Inflammatory macrophage treated with lipopolysaccharide for 1 hour (primary cell): ENCODE measurements around the gene C8G.

Experiments
- DNase-seq, 2 donors: peaks; one replicate each; pipeline ENCODE4 v3.0.0-alpha.2; 2020 to 2022

Gene C8G

DNA sequence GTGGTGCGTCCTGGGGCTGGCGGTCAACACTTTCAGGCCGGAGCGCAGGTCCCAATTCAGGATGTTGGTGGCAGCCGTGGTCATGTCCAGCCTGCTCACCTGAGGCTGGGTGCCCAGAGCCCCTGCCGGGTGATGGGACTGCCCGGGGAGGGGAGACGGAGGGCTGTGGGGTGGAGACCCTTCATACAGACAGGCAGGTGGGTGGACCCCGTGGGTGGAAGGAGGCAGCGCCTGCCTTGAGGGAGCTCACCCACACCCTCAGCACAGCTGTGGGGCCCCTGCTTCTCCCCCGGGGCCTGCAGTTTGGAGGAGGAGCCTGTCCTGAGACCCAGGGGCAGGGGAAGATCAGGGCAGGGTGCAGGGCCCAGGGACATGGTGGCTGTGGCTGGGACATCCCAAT is 25.3 kb downstream of the C8G start:
- DNase-seq = no peak

DNA sequence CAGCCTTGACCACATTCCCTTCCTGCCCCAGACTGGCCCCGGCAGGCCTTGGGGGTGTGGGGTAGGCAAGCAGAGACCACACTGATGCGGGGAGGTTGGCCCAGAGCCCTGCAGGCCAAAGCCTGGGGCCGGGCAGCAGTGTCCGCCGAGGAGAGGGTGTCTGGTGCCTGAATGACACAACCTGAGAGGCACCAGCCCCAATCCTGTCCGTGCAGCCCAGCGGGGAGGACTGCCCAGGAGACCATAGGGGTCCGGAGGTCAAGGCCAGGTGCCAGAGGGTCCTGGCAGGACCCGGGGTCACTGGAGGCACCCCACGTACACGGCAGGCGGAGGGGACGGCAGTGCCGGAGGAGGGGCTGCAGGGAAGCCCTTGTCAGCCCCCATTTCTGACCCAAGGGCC is 26.7 kb downstream of the C8G start:
- DNase-seq = no peak

DNA sequence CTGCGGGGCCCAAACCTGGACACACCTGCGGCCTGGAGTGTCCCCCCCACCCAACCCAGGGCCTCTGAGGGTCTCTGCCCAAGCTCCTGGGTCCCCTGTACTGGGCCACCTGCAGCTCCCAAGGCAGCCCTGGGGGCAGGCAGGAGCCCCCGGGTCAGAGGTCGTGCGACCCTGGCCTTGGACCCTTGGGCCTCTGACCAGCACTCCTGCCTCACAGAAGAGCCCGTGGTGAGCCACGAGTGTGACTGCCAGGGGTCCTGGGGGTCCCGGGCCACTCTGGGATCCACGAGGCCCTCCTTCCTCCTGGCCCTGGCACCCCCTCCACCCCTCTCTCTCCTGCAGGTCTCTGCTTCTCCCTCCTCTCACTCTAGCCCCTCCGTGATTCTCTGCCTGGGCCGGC is 27.3 kb downstream of the C8G start:
- no peak for DNase-seq

DNA sequence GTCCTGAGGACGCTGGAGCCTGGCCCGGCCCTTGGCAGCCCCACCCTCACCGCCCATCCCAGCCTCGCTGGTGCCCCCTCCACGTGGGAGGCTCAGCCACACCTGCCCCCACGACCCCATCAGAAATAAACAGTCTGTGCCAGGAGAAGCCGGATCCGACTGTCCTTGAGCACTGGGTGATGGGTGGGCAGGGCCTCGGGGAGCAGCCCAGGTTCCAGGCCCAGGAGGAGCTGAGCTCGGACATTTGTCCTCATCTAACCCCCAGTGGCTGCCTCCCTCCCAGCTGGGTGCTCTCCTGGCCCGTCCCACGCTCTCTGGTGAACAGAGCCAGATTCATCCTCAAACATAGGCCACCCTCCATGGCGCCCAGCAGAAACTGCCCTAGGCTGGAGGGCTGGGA is 27.7 kb downstream of the C8G start:
- no peak for DNase-seq

DNA sequence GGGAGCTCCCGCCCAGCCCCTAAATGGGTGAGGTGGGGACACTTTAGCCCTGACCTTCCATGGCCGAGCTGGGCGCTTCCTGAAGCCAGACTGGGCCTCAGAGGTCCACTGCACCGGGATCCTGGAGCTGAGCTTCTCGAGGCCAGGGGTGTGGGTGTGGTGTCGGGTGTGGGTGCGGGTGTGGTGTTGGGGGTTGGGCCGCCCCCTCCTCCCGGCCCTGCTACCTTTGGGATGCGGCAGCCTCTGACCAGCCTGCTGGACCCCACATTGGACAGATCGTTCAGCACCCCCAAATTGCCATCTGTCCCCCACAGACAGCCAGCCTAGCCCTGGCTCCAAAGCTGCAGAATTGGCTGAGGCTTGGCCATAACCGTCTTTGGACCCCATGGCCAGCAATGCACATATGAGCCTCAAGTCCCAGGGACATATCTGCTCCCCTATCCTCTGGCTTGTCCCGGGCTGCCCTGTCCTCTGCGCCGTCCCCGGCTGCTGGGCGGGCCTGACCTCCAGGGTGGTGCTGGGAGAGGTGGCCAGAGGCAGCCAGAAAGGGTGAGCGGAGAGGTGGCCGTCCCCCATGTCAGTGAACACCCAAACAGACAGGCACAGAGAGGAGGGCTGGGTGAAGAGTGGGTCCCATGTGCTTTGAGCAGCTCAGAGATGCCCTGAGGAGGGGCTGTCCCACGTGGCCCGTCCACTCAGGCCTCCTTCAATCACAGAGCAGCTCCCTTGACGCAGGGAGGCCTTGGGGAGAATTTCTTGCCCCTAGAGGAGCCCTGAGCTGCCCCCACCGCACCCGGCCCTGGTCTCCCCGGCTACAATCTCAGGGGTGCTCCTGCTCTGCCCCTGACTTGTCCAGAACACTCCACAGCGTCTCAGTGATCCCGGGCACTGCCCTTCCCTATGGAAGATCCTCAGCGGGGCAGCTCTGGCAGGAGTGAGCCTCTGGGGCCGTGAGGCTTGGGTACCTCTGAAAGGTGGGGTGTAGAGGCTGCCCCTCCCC is 28.9 kb downstream of the C8G start:
- no peak for DNase-seq

DNA sequence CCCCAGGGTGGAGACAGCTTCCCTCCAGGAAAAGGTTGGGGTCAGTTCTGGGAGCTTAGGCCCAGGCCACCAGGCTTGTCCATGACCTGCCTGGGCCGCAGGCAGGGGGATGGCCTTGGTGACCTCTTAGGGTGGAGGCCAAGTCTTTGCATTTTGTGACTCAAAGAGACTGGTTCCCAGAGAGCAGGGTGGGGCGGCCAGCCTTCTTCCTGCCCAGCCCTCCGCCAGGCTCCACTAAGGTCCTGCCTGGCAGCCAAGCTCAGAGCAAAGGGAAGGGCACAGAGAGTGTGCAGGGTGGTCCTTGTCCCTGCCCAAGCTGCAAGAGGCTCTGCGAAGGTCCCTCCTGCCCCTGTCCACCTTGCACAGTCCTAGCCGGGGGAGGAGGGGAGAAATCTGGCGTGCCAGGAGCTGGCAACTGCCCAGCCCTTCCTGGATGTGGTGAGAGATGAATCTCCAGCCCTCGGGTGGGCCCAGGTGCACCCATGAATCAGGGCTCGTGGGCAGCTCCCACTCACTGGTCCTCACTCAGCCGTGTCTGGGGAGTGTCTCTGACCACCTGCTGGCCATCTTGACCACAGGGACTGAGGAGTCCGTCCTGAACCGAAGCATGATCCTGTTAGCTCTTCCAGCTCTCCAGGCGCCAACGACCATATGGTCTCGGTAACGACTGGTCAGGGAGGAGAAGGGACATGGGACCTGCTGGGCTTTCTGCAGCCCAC is 29.9 kb downstream of the C8G start:
- DNase-seq = peak in 1 of 2 donors; percentile 26

DNA sequence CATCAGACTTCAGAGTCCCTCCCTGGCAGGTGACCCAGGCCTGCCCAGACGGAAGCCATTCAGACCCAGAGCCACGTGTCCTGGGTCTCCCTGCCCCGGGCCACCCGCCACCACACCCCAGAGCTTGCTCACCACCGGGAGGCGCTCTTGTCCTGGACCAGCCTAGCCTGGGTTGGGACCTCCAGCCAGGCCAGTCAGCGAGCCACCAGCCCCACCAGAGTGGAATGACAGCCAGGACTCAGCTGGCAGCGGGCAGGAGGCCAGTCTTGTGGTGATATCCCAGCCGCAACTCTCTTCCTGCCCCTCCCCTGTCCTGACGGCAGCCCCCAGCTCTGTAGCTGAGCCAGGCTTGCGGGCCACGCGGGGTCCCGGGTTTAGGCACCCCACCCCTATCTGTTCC is 30.6 kb downstream of the C8G start:
- peak in 1 of 2 donors; percentile 20 for DNase-seq

DNA sequence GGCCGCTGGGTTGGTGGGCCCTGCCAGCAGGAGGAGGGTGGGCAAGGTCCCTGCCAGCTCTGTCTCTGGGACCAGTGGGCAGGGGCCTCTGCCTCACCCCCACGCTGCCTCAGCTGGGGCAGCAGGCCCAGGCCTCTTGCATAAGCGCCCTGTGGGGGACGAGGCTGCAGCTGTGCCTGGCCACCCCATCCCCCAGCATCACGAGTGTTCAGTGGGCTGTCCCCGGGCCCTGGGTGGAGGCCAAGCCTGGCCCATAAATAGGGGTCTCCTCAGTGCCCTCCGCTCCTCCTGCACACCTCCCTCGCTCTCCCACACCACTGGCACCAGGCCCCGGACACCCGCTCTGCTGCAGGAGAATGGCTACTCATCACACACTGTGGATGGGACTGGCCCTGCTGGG is 32.2 kb downstream of the C8G start, which contains the start of gene PTGDS:
TSS of gene PTGDS (plus strand) at position 282 of the 400 bp plus-strand sequence. CDS start at position 357, 75 bp downstream.
- DNase-seq = no peak

DNA sequence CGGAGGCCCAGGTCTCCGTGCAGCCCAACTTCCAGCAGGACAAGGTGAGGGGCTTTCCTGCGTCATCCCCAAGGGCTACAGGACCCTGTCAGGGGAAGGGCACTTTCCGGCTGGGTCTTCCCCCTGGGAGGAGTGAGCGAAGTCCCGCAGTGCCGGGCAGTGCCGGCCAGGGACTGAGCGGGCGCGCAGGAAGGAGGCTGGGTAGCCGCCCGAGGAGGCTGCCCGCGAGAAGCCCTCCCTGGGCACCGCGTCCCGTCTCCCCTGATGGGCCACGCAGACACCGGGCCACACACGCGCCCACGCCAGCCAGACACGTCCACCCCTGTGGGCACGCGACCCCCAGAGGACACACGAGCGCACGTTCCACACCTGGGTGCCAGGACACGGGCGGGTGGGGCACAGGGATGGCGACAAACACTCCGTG is 32.6 kb downstream of the C8G start:
- DNase-seq = no peak

DNA sequence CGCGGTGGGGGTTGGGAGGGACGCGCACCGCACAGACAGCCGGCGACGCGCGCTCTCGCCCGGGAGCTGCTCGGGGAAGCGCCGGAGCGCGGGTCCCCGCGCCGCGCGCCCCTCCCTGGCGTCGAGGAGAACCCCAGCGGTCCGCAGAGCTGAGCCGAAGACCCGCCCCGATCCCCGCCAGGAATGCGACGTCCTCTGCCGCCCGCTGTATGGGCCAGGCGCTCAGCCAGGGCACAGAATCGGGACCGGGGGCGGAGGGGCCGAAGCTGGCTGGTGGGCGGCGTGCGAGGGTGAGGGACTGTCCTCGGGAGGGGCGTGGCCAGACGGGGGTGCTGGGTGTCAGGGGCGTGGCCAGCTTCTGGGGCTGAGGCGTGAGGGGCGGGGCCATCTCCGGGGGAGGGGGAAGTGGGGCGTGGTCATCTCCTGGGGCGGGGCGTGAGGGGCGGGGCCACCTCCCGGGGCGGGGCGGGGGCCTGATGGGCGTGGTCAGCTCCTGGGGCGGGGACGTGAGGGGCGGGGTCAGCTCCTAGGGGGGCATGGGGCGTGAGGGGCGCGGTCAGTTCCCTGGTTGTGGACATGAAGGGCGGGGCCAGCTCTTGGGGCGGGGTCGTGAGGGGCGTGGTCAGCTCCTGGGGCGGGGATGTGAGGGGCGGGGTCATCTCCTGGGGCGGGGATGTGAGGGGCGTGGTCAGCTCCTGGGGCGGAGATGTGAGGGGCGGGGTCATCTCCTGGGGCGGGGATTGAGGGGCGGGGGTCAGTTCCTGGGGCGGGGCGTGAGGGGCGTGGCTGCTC is 33.2 kb downstream of the C8G start:
- DNase-seq = peak; percentile 38 to 51

DNA sequence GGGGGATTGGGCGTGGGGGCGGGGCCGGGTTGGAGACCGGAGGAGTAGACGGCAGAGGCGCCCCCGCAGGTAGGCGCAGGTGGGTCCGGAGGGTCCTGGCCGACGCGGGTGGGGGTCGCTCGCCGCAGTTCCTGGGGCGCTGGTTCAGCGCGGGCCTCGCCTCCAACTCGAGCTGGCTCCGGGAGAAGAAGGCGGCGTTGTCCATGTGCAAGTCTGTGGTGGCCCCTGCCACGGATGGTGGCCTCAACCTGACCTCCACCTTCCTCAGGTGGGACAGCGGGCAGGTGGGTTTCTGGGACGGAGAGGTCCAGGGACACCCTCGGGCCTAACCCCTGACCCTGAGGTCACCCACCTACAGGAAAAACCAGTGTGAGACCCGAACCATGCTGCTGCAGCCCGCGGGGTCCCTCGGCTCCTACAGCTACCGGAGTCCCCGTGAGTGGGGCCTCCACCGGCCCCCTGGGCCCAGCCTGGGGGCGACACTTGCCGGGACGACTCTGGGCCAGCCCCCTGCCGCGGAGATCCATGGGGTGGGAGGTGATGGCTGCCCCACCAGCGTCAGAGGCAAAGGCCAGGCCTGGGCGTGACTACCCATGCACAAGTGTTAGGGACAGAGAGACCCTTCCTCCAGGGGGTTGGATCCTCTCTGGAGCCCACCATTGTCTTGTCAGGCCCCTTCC is 34.0 kb downstream of the C8G start:
- DNase-seq = no peak

DNA sequence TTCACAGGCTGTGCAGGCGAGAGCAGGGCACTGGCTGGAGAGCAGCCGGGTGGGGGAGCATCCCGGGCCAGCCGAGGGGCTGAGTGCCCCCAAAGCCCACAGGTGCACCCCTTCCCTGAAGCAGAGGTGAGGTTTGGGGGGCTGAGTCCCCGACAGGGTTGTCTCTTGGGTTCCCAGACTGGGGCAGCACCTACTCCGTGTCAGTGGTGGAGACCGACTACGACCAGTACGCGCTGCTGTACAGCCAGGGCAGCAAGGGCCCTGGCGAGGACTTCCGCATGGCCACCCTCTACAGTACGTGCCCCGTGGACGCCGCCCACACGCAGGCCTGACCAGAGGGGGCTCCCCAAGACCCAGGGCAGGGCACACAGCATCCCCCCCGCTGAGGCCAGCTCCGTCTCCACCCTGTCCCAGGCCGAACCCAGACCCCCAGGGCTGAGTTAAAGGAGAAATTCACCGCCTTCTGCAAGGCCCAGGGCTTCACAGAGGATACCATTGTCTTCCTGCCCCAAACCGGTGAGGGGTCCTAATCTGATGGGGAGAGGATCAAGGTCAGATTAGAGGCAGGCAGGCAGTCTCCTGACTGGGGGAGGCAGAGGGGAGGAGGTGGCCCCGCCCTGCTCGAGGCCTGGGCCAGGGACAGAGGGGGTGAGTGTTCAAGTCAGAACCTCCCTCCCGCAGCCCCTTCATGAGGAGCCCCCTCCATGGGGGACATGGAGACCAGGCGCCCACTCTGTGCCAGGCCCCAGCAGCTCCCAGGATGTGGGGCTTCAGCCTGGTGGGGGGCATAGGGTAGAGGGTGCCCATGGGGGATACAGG is 34.9 kb downstream of the C8G start:
- no peak for DNase-seq

DNA sequence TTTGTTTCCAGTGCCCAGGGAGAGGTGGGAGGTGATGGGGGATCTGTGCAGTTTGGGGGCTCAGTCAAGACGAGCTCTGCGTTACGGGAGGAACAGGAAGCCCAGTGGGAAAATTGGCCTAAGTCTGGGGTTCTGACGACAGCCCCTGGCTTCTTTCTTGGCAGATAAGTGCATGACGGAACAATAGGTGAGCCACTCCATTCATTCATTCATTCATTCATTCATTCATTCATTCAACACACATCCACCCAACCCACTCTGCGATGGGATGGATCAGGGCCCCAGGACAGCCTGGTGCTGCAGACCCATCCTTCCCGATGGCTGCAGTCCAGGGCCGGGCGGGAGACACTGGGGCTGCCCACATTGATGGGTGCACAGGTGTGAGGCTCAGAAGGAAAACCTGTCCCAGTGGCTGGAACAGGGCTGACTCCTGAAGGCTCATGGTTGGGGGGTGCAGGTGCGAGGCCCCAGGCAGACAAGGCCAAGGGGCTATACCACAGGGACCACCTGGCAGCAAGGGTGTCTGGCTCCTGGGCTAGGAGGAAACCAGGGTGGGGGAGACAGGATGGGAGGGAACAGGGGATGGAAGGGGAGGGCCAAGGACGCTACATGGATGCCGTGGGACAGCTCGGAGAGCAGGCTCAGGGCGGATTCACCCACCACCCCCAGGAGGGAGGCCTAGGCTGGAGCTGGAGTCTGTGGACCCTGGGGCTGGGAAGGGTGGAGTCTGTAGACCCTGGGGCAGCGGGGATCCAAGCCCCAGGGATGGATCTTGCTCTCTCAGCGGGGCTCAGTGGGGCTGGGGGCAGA is 35.8 kb downstream of the C8G start:
- DNase-seq = no peak

DNA sequence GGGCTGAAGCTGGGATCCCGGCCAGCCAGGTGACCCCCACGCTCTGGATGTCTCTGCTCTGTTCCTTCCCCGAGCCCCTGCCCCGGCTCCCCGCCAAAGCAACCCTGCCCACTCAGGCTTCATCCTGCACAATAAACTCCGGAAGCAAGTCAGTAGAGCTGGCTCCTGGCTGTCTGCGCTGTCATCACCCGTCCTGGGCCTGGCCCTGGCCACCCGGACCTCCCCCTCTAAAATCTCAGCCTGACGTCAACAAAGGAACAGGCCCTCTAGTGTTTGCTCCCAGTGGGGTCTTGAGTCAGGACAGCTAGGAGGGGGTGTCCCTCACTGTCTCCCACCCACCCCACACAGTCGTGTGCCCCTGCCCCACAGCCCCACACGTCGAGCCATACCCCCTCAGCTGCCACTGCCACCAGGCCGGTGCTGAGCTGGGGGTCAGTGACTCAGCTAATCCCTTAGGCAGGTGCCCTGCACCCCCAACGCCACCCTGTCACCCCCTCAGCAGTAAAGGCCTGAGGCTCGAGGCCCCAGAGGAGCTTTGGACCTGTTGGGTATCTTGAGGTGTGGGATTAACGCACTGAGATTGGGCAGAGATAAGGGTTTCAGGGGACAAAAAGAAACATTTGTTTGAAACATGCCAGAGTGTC is 36.7 kb downstream of the C8G start:
- no peak for DNase-seq

DNA sequence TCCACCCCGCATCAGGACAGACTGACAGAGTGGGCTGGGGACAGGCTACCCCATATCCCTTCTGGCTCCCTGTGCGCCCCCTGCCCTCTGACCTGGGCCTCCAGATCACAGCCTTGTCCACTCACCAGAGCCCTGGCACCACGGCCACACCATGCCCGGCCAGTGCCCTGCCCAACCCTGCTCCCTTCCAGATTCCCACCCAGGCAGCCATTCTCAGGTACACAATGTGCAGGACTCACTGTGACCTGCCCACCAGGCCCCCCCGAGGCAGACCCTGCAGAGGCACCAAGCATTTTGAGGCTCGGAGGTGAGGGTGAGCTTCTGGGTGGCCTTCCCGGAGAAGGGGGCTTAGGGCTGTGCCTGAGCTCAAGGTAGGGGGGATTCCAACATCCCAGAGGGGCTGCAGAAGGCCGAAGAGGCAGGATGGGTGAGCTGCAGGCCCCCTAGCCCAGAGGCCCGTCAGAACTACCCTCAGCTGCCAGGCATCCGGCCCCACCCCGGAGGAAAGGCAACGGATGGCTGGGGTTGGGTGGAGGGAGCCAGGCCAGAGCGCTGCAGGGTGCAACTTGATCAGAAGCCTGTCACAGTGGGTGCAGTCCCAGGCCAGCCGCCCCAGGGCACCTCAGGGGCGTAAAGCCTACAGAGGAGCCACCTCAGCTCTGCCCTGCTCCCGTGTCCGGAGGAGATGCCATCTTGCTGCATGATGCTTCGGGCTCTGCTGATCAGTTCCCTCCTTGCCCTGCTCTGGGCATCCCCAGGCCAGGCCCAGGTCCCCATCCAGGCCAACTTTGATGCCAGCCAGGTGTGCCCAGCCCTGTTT is 37.4 kb downstream of the C8G start, which contains the start of gene LCNL1:
TSS of gene LCNL1 (plus strand) at position 762 of the 820 bp plus-strand sequence. CDS start 594 bp downstream, outside the sequence.
- DNase-seq = no peak

DNA sequence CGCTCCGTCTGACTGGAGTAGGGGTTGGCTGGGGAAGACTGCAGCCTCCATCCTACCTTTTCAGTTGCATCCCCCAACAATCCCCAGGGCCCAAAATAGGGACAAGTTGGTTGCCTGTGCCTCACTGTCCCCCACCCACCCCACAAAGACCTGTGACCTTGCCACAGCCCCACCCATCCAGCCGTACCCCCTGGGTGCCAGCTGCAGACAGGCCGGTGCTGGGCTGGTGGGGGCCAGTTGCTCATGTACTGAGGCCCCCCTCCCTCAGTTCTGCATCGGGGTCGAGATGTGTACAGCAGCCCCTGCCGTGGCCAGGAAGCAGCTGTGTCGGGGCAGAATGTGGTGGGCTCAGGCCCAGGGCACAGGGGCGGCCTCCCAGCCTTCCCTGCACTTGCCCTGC is 38.1 kb downstream of the C8G start:
- DNase-seq = no peak

DNA sequence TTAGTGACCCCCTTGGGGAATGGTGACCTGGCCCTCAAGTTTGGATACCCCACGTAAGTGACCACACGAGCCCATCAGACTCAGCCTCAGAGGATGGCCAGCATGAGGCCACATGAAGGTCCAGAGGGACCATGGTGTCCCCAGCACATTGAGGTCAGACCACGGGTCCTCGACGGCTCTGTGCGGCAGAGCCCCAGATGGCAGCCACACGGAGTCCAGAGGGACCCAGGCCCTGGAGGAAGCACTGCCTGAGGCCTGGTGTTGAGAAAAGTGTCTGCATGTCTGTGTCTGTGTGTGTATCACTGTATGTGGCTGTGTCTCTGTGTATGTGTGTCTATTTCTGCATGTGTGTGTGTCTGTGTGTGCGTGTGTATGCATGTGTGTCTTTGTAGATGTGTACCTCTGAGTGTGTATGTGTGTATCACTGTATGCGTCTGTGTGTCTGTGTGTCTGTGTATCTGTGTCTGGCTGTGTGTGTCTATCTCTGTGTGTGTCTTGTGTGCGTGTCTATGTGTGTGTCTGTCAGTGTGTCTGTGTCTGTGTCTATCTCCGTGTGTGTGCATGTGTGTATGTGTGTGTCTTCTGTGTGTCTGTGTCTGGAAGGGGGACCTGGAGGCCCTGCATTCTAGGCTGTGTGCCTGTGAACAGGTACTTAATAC is 38.7 kb downstream of the C8G start:
- no peak for DNase-seq

DNA sequence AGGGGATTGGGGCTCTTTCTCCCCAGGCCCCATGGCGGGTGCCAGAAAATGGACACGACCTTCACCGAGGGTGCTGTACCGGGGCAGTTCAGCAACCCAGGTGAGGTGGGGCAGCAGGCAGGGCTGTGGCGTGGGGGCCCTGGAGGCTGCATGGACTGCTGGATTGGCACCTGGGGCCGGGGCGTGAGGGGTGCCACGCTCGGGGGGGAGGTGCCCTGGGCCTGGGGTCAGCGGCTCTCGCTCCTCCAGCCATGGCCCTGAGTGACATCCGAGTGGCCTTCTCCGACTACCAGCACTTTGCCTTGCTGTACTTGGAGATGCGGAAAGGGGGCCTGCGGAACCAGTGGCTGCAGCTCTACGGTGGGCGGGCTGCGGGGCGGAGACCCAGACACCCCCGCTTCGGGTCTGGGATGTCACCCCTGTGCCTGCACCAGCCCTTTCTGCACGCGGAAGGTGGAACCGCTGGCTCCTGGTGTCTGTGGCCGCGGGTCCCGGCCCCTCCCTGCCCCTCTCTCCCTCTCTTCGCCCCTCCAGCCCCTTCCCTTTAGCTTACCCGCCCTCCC is 39.5 kb downstream of the C8G start:
- DNase-seq = no peak
